ENCODE measurements around the gene WDR36. TPM values are rescaled to one million over a fixed set of nuclear protein-coding genes. Genes with fewer than 3 reads are reported as not detected.

WDR36 gene
- total RNA-seq, 6 experiments from 2014 or later, result 26.9 to 30.5 (median 28.6) TPM

DNA sequence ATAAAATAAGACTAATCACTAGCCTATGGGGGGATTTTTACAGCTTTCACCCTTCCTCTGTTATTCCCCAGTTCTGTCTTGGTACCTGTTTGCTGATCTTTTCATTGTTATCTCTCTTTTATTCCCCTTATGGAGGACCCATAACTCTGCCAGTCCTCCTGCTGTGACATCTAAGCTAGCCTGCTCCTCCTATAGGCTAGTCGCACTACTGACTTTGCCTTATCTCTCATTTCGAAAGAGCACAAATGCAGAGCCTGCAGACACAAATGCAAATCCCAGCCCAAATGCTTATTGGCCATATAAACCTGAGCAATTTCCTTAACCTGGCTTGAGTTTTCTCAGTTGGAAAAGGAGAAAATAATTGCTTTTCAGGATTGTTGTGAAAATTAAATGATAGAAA is 72.9 kb downstream of the WDR36 start:
- H3K36me3 Mint-ChIP-seq (ENCODE audit: low read depth), result no peaks in the 10 kb centered on the region
- DNase-seq, result no peak
- H3K4me1 Mint-ChIP-seq (ENCODE audit: low read depth), result peaks cover 13% of the 10 kb centered on the region
- H3K27ac Mint-ChIP-seq, result no peak overlapping the region
- H3K9me3 Mint-ChIP-seq, result no peaks in the 10 kb centered on the region
- H3K4me3 Mint-ChIP-seq, result no peak overlapping the region
- no peaks in the 10 kb centered on the region; the same call in 1 of the 2 replicates for H3K27me3 Mint-ChIP-seq (ENCODE audit: insufficient read depth)
- no peak for TF ChIP-seq CTCF (IDR thresholded peaks at IDR 0.05)

- no peaks in the 10 kb centered on the region; the same call in 1 of the 2 replicates for H3K27me3 Mint-ChIP-seq (ENCODE audit: insufficient read depth)
- no peaks in the 10 kb centered on the region for H3K36me3 Mint-ChIP-seq (ENCODE audit: low read depth)
- peaks cover 10% of the 10 kb centered on the region for H3K4me1 Mint-ChIP-seq (ENCODE audit: low read depth)
- H3K27ac Mint-ChIP-seq, result no peak overlapping the region
- H3K9me3 Mint-ChIP-seq, result no peaks in the 10 kb centered on the region
- no peak overlapping the region for H3K4me3 Mint-ChIP-seq
- DNase-seq, result no peak
- no peak for TF ChIP-seq CTCF (IDR thresholded peaks at IDR 0.05)
These were observed 75.4 kb downstream of the WDR36 start for GRCh38 chr5:111167551-111167950.

GRCh38 chr5:111168608-111169007 is 76.5 kb downstream of the WDR36 start:
- Mint-ChIP-seq H3K4me3 (no peak overlapping the region), H3K27ac (no peak overlapping the region), H3K4me1 (ENCODE audit: low read depth) (no peaks in the 10 kb centered on the region; the same call in 1 of the 2 replicates), H3K9me3 (no peaks in the 10 kb centered on the region), H3K27me3 (ENCODE audit: insufficient read depth) (no peaks in the 10 kb centered on the region; the same call in 1 of the 2 replicates), H3K36me3 (ENCODE audit: low read depth) (no peaks in the 10 kb centered on the region)
- no peak for TF ChIP-seq CTCF (IDR thresholded peaks at IDR 0.05)
- no peak for DNase-seq

DNA sequence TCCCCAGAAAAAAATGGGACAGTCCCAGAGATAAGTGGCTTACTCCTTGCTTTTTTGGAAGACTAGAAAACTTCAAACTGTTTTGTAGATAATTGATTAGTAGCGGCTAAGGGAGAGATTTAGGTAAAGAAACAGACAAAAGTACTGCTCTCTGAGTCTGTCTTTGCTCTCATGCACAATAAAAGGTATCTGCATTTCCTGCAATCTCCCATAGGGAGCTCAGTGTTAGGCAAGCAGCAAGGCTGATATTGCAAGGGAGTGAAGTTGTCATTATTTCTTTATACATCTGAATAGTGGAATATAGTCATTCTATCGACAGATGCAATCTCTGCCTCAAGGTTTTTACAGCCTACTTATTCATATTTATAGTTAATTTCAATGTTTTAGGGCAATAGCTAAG is 77.1 kb downstream of the WDR36 start:
- no peak for TF ChIP-seq CTCF (IDR thresholded peaks at IDR 0.05)
- Mint-ChIP-seq H3K9me3 (no peaks in the 10 kb centered on the region), H3K27ac (no peak overlapping the region), H3K4me1 (ENCODE audit: low read depth) (no peaks in the 10 kb centered on the region), H3K36me3 (ENCODE audit: low read depth) (no peaks in the 10 kb centered on the region), H3K4me3 (no peak overlapping the region), H3K27me3 (ENCODE audit: insufficient read depth) (no peaks in the 10 kb centered on the region)
- no peak for DNase-seq

DNA sequence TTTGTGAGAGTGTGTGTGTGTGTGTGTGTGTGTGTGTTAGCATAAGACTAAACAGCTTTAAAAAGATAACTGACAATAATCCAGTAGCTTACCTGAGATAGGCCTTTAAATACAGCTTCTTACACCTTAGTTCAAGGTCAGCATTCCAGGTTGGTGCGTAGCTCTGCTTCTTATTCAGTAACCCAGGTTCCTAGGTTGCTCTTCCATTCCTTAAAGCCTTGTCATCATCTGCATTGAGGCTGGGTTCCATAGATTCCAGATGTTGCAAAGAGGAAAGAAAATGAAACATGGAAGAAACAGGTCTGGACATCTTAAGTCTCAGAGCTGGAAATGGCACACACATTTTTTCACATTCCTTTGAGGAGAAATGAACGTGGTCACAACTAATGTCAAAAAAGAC is 78.1 kb downstream of the WDR36 start:
- Mint-ChIP-seq H3K27ac (no peak overlapping the region), H3K36me3 (ENCODE audit: low read depth) (no peaks in the 10 kb centered on the region), H3K4me1 (ENCODE audit: low read depth) (no peaks in the 10 kb centered on the region), H3K27me3 (ENCODE audit: insufficient read depth) (no peaks in the 10 kb centered on the region), H3K4me3 (no peak overlapping the region), H3K9me3 (no peaks in the 10 kb centered on the region)
- TF ChIP-seq CTCF (IDR thresholded peaks at IDR 0.05), result no peak
- DNase-seq, result no peak

DNA sequence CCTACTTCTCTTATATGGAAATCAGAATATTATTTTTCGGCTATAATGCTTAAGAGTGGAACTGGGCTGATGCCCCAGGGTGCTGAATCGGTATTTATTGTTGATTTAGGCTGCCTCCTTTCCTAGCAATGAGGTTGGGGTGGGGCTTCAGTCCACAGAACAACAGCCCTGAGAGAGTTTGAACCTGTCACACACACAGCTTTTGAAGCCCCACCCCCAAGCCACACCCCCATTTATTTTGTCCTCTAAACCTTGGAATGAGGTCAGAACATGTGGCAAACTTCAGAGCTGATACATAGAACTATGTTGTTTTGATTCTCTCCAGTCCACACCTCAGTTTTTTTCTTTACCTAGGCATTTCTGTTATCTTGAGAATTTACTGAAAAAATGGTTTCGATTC is 80.4 kb downstream of the WDR36 start:
- Mint-ChIP-seq H3K4me1 (ENCODE audit: low read depth) (no peaks in the 10 kb centered on the region), H3K27me3 (ENCODE audit: insufficient read depth) (no peaks in the 10 kb centered on the region), H3K4me3 (no peak overlapping the region), H3K36me3 (ENCODE audit: low read depth) (no peaks in the 10 kb centered on the region), H3K27ac (no peak overlapping the region), H3K9me3 (no peaks in the 10 kb centered on the region)
- DNase-seq, result no peak
- TF ChIP-seq CTCF (IDR thresholded peaks at IDR 0.05), result no peak

Data from HFFc6 (cell line).